ENCODE measurements around the gene KCNQ1.

- TF ChIP-seq CTCF (optimal IDR thresholded peaks at IDR 0.05 in 1 of 3, IDR thresholded peaks at IDR 0.05 in 1 of 3, conservative IDR thresholded peaks at IDR 0.05 in 1 of 3; ENCODE audit: extremely low read depth in 1 of 3, insufficient read depth in 2 of 3, low read length in 3 of 3) (no peak), EZH2 (IDR thresholded peaks at IDR 0.05; ENCODE audit: low read length) (no peak)
Observed at GRCh38 chr11:2483426-2483825, 38.6 kb downstream of the KCNQ1 start.

All from keratinocyte (primary cell).